Sigmoid colon (tissue), 7 donors: ENCODE data around the gene NOC2L. TPM values are rescaled to one million over a fixed set of nuclear protein-coding genes. Genes with fewer than 3 reads are reported as not detected.

Experiments used
- DNase-seq: peaks from one replicate; pipeline ENCODE4 v3.0.0-alpha.2; 2019
- H3K27ac ChIP-seq, 4 donors: fragments of 200-600 bp; sonication (generic); one replicate each; pipeline ENCODE4 v1.5.1; 2016 to 2019; ENCODE audit warnings: mild to moderate bottlenecking in 1 of 4
- H3K27me3 ChIP-seq, 3 donors: fragments of 200-600 bp; sonication (generic); one replicate each; pipeline ENCODE4 v1.5.1; 2019; ENCODE audit warnings: mild to moderate bottlenecking in 1 of 3
- H3K36me3 ChIP-seq, 4 donors: fragments of 200-600 bp; sonication (generic); one replicate each; pipeline ENCODE4 v1.5.1; 2016 to 2019
- H3K4me1 ChIP-seq, 4 donors: fragments of 200-600 bp; sonication (generic); one replicate each; pipeline ENCODE4 v1.5.1; 2017 to 2019
- H3K4me3 ChIP-seq, 4 donors: fragments of 200-600 bp; sonication (generic); one replicate each; pipeline ENCODE4 v1.5.1; 2017 to 2019; ENCODE audit warnings: mild to moderate bottlenecking in 2 of 4, moderate library complexity in 1 of 4
- H3K9me3 ChIP-seq, 4 donors: fragments of 200-600 bp in 3 of 4; sonication (generic) in 3 of 4; one replicate each; pipeline versions ENCODE4 v1.5.1 to v1.6.1; 2013 to 2019
- CTCF ChIP-seq, 4 experiments: fragments of 450-650 bp in 3 of 4; fragments of 200-600 bp in 1 of 4; IDR thresholded peaks; one replicate each; pipeline ENCODE4 v1.5.1; 2016 to 2019; ENCODE audit warnings: antibody characterized with exemption in 4 of 4, mild to moderate bottlenecking in 3 of 4, moderate library complexity in 2 of 4
- EP300 ChIP-seq, 4 donors: sonication (generic); formaldehyde crosslinking; IDR thresholded peaks; one replicate each; pipeline ENCODE4 v1.6.1; 2017; ENCODE audit warnings: antibody characterized with exemption in 4 of 4
- POLR2A ChIP-seq, 2 donors: fragments of 450-650 bp; IDR thresholded peaks; one replicate each; pipeline ENCODE4 v1.6.1; 2016; ENCODE audit warnings: antibody characterized with exemption in 2 of 2, mild to moderate bottlenecking in 2 of 2, moderate library complexity in 2 of 2
- POLR2AphosphoS5 ChIP-seq, 4 donors: sonication (generic); formaldehyde crosslinking; IDR thresholded peaks; one replicate each; pipeline ENCODE4 v1.6.1; 2017; ENCODE audit warnings: antibody characterized with exemption in 4 of 4
- WGBS, 2 donors: extraction: QIAGEN DNeasy Blood & Tissue Kit; methylation state at CpG; one replicate each; pipeline ENCODE4 v1.1.7; 2013; 5-methylcytosine and 5-hydroxymethylcytosine counted together
- intact Hi-C: fragments of 100-400 bp; cut with DNase I; formaldehyde crosslinking; loops from one replicate; pipeline ENCODE4 v1.15.1; 2023
- polyA plus RNA-seq, 3 donors: library from polyadenylated mRNA; stranded (reverse); fragments of 200-250 nt; gene quantifications; one replicate each; pipeline ENCODE4 v1.2.3, GENCODE V29; 2013
- total RNA-seq, 4 donors: library from RNA; depleted of rRNA; stranded (reverse); fragments of >200 nt; gene quantifications; one replicate each; pipeline ENCODE4 v1.1.0, GENCODE V29; 2016
- donor health status: healthy with polysubstance abuse.
- donor health status: Bipolar disorder and iron deficiency.
- donor health status: healthy.

NOC2L gene
- total and polyA plus RNA-seq, 7 donors, result 25.4 to 81.6 (median 27.1) TPM

- Histone ChIP-seq H3K27me3 (peaks cover 33 to 66% (median 59%) of the 10 kb centered on the region in 3 donors), H3K4me1 (peaks cover 0 to 10% (median 9%) of the 10 kb centered on the region in 4 donors), H3K36me3 (no peaks in the 10 kb centered on the region), H3K9me3 (no peaks in the 10 kb centered on the region), H3K4me3 (no peak overlapping the region), H3K27ac (no peak overlapping the region)
- intact Hi-C loops, result loop anchor here (5.0 kb wide), 1 partner anchor 73 kb away; no protein-coding TSS in a partner anchor
- TF ChIP-seq CTCF (IDR thresholded peaks at IDR 0.05) (no peak), POLR2AphosphoS5 (IDR thresholded peaks at IDR 0.05) (no peak), EP300 (IDR thresholded peaks at IDR 0.05) (no peak), POLR2A (IDR thresholded peaks at IDR 0.05) (no peak)
- DNase-seq, result no peak
- 60 to 79% methylated on average over 17 of the region's 17 CpGs for WGBS, 2 donors
Observed at GRCh38 chr1:974687-975328, 15.8 kb upstream of the NOC2L start.

DNA sequence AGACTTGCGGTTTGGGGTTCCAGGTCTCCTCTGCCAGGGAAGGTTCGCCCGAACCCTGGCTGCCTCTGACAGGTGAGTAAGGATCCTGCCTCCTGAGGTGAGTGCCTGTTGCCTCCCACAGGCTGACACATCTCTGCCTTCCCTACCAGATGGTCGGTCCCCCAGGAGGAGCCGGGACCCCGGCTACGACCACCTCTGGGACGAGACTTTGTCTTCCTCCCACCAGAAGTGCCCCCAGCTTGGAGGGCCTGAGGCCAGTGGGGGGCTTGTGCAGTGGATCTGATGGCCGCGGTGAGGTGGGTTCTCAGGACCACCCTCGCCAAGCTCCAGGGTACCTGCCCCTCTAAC, 15.2 kb upstream of the NOC2L start:
- peaks cover 33 to 70% (median 59%) of the 10 kb centered on the region in 3 donors for H3K27me3 ChIP-seq
- no peak for DNase-seq
- no peak overlapping the region for H3K27ac ChIP-seq
- no peaks in the 10 kb centered on the region for H3K9me3 ChIP-seq
- H3K4me3 ChIP-seq, result no peak overlapping the region
- TF ChIP-seq POLR2A (IDR thresholded peaks at IDR 0.05) (no peak), EP300 (IDR thresholded peaks at IDR 0.05) (no peak), POLR2AphosphoS5 (IDR thresholded peaks at IDR 0.05) (no peak), CTCF (IDR thresholded peaks at IDR 0.05) (no peak)
- 85 to 89% methylated on average over 11 of the region's 11 CpGs for WGBS, 2 donors
- H3K36me3 ChIP-seq, result no peaks in the 10 kb centered on the region
- intact Hi-C loops, result no loop called here
- peaks cover 0 to 10% (median 9%) of the 10 kb centered on the region in 4 donors for H3K4me1 ChIP-seq

- no peaks in the 10 kb centered on the region for H3K36me3 ChIP-seq
- peaks cover 33 to 76% (median 62%) of the 10 kb centered on the region in 3 donors for H3K27me3 ChIP-seq
- no peak overlapping the region for H3K4me3 ChIP-seq
- no peaks in the 10 kb centered on the region for H3K9me3 ChIP-seq
- DNase-seq, result no peak
- TF ChIP-seq POLR2A (IDR thresholded peaks at IDR 0.05) (no peak), POLR2AphosphoS5 (IDR thresholded peaks at IDR 0.05) (no peak), CTCF (IDR thresholded peaks at IDR 0.05) (no peak), EP300 (IDR thresholded peaks at IDR 0.05) (no peak)
- H3K4me1 ChIP-seq, result peaks cover 0 to 10% (median 9%) of the 10 kb centered on the region in 4 donors
- WGBS, 2 donors, result 81 to 85% methylated on average over 28 of the region's 28 CpGs
- intact Hi-C loops, result no loop called here
- no peak overlapping the region for H3K27ac ChIP-seq
Observed at GRCh38 chr1:973459-974292, 14.6 kb upstream of the NOC2L start.

- H3K4me3 ChIP-seq, result no peak overlapping the region
- TF ChIP-seq POLR2A (IDR thresholded peaks at IDR 0.05) (no peak), CTCF (IDR thresholded peaks at IDR 0.05) (no peak), EP300 (IDR thresholded peaks at IDR 0.05) (no peak), POLR2AphosphoS5 (IDR thresholded peaks at IDR 0.05) (no peak)
- peaks cover 0 to 10% (median 9%) of the 10 kb centered on the region in 4 donors for H3K4me1 ChIP-seq
- H3K27me3 ChIP-seq, result peaks cover 33 to 83% (median 69%) of the 10 kb centered on the region in 3 donors
- H3K36me3 ChIP-seq, result no peaks in the 10 kb centered on the region
- no peak overlapping the region for H3K27ac ChIP-seq
- no peaks in the 10 kb centered on the region for H3K9me3 ChIP-seq
- intact Hi-C loops, result no loop called here
- DNase-seq, result no peak
- 77 to 85% methylated on average over 28 of the region's 28 CpGs for WGBS, 2 donors
Observed at GRCh38 chr1:972726-973458, 13.8 kb upstream of the NOC2L start.
